GM18498 (cell line): Measurements from ENCODE around the gene ZNF460.

Experiments used
- ATAC-seq: cut with Tn5 transposase; IDR thresholded peaks from one replicate; pipeline ENCODE4 v1.9.1; 2021; ENCODE audit warnings: mild to moderate bottlenecking, moderate library complexity; ENCODE audit not compliant: unreplicated experiment

ZNF460 gene

DNA sequence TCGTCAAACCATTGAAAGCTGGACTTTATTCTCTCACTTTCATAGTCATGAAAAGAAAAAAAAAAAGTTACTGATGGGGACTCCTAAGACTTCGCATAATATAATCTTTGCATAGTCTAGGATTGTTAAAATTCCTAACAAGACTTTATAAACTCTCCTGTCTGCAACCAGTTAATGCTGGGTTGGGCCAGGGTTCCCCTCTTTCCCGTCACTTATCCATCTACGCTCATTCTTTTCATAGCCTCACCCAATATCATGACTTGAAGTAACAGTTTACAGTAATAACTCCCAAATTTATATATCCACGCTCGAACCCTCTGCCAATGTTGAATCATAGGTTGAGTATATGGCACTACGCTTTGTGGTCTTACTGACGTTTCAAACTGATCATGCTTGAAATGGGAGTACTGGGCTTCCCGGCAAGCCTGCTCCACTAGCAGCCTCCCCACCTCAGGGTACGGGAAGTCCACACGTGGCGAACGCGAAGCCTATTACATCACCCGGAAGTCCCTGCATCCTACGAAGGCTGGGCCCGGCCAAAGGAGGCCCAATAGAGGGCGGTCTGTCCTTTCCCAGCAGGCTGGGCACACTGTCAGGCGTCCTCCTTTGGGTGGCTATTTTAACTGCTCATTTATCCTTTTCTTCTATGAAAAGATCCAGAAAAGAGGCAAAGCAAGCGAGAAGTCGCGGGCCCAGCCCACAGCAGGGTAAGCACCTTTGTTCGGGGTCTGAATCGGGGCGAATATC, 694 bp upstream of the ZNF460 start:
- peak; percentile 78 for ATAC-seq

- ATAC-seq, result no peak
These were observed 696 bp downstream of the ZNF460 start for GRCh38 chr19:57280962-57281400.

DNA sequence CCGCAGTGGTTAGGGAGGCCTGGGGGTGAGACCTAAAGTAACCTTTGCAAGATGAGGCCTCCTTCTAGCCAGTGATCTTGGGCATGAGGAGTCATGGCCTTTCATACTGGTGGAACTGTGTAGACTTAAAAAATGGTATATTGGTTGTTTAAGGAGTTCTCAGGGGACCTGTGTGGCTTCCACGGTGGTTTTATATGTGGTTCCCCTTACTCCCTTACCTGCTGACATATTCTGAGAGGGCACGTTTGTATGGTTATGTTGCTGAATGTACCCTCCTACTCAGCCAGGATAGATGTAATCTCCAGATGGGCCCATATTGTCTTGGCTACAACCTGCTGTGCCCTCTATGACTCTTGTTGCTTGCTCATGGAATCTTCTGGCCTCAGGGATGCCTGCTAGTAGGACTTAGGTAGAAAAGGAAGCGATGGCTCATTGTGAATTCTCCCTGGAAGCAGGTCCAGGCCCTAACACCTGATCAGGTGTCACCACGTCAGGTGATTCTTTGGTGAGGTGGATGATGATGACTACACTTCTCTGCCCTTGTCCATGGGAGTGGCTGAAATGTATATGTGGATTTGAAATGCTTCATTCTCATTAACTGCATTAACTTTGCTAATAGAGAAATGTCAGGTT, 1.8 kb downstream of the ZNF460 start:
- no peak for ATAC-seq

DNA sequence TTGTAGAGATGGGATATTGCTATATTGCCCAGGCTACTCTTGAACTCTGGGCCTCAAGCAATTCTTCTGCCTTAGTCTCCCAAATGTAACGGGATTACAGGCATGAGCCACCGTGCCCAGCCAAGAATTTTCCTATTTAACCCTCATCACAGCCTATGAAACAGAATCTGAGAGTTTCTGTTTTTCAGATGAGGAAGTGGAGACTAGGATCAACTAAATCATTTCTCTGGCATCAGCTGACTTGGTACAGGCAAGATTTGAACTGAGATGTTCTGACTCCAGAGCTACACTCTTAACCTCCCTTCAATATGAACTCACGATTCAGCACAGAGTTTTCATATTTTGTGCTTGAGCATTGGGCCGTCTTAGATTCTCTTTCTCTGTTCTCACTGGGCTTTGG, 8.1 kb downstream of the ZNF460 start:
- no peak for ATAC-seq

- ATAC-seq, result no peak
These were observed 10.7 kb downstream of the ZNF460 start for GRCh38 chr19:57290970-57291369.

GRCh38 chr19:57292547-57292946, 12.3 kb downstream of the ZNF460 start:
- ATAC-seq, result no peak

- no peak for ATAC-seq
These were observed 13.4 kb downstream of the ZNF460 start for GRCh38 chr19:57293719-57294118.

GRCh38 chr19:57302020-57302465, 21.8 kb downstream of the ZNF460 start:
- no peak for ATAC-seq

- ATAC-seq, result no peak
These were observed 22.6 kb downstream of the ZNF460 start for GRCh38 chr19:57302727-57303401.

- no peak for ATAC-seq
These were observed 24.8 kb downstream of the ZNF460 start for GRCh38 chr19:57305056-57305455.

DNA sequence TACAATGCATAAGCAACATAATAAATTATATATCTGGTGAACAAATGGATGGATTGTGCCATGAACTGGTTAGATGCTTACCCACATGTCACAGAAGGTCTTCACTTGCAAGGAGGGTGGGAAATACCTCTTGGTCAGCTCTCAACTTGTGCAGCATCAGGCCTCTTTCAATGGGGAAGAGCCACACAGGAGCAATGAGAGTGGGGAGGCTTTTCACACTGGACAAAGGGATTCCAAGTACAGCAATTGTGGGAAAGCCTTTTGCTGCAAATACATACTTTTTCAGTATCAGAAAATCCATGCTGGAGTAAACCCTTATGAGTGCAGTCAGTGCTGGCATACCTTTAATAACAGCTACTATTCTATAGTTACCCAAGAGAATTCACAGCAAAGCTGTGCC, 28.2 kb downstream of the ZNF460 start:
- no peak for ATAC-seq

- no peak for ATAC-seq
These were observed 30.5 kb downstream of the ZNF460 start for GRCh38 chr19:57310792-57311191.

GRCh38 chr19:57314146-57314545, 33.9 kb downstream of the ZNF460 start:
- no peak for ATAC-seq

DNA sequence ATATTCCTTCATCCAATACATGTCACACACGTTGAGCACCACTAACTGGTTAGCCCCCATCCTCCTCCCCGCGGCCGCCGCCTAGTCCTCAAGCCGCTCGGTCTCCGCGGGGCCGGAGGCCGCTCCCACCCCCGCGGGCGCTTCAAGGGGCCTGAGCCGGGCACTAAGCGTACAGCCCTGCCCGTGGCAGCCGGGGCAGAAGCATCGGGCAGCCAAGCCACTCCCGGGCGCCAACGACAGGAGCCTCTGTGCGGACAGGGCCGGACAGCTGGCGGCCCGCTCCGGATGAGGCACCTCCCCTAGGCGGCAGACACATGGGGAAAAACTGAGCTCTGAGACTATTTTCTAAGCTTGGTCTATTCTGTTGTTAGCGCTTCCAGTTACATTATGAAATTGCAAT, 37.2 kb downstream of the ZNF460 start:
- no peak for ATAC-seq

DNA sequence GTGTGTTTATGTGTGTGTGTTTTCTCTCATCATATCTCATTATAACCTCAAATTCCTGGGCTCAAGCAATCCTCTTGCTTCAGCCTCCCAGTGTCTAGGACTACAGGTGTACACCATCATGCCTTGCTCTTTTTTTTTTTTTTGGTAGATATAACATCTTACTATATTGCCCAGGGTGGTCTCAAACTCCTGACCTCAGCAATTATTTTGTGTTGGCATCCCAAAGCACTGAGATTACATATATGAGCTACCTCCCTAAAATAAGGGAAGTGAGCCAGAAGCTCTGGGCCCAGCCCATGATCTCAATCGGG, 39.5 kb downstream of the ZNF460 start:
- peak; percentile 30 for ATAC-seq

DNA sequence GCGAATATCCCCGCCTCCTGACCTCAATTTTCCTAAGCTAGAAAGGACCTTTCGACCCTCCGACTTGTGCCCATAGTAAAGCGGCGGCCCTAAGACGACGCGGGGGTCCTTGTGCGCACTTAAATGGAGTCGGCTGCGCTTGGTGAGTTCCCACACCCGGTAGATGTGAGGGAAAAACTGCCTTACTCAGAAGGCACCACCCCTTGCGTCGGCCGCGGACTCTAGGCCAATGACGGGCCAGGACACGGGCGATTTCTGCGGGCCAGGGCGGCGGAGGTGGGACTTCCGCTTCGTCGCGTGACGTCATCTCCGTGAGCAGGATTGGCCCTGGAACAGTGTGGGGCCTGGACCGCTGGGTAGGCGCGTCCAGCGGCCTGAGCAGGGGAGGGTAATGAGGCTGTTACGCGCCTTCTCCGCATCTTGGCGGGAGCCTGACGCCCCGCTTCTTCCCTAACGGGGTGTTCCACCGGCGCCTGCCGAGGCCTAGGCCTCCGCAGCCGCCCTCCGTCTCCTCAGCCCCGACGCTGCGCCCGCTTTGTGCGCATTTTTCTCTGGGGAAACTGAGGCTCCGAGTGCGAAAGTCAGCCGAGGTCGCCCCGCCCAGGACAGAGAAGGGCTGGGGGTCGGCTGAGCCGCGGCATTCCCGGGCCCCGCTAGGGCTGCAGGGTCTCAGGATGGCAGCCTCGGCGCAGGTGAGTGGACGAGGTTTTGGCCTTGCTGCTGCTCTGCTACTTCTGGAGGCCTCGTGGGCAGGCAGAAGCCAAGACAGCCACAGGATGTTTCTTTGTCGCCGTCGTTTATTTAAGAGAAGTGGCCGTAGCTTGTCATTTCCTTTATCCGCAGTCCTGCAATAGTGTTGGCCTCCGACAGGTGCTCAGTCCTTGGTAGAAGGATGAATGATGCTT, 40.1 kb downstream of the ZNF460 start, which contains the start of gene ZNF543:
TSS of gene ZNF543 (plus strand) at position 293 of the 905 bp plus-strand sequence. CDS start at position 675, 382 bp downstream.
- peak; percentile 96 for ATAC-seq

DNA sequence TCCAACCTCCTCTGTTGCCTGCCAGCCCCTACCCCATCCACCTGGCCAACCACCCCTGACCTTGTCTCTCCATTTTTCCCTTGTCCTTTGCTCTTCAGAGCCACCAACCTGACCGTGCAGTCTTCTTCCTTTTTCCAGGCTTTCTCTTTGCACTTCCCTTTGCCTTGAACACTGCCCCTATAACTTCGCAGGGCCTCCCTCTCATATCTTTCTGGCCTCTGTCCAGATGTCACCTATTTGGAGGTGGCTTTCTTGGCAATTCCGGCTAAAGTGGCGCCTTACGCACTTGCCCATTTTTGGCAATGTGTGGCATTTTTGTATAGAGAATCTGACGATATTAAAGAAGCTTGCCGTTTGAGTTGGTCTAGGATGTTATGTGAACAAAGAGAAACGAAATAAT, 40.8 kb downstream of the ZNF460 start:
- no peak for ATAC-seq

GRCh38 chr19:57321751-57322150, 41.5 kb downstream of the ZNF460 start:
- ATAC-seq, result no peak

DNA sequence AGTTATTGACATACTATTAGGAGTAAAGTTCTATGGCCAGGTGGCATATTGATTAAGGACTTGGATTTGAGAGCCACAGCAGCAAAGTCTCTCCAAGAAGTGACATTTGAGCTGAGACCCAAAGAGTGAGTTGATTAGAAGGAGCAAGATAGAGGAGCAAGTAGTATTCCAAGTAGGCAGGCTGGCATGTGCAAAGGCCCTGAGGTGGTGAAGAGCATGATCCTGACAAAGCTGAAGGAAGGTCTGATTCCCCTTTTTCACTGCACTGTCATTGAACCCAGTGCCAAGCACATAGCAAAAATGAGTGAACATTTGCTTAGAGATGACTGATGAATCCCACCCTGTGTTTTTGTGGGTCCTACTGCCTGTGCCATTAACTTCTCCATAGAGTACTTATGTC, 44.7 kb downstream of the ZNF460 start:
- no peak for ATAC-seq

DNA sequence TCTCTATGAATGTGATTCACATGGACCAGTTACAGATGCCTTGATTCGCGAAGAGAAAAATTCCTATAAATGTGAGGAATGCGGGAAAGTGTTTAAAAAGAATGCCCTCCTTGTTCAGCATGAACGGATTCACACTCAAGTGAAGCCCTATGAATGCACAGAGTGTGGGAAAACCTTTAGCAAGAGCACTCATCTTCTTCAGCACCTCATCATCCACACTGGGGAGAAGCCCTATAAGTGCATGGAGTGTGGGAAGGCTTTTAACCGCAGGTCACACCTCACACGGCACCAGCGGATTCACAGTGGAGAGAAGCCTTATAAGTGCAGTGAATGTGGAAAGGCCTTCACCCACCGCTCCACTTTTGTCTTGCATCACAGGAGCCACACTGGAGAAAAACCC, 47.7 kb downstream of the ZNF460 start:
- no peak for ATAC-seq

DNA sequence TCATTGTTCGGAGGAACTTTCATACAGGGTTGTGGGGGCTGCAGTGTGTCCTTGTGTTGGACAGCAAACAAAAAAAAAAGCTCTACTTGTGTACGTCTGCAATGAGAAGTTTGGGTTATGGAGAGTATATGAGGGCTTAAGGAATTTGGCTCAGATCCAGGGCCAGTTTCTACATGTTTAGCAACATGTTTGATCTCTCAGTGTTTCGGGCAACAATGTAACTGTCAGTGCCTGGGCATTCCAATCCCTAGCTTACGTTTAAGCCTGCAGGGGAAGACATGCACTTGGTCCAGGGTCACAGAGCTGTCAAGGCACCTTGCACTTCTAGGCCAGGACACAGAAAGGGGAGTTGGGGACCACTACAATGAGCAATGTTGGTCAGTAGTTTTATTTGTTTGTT, 53.9 kb downstream of the ZNF460 start:
- no peak for ATAC-seq
